Measurements from ENCODE around the gene NAALADL2. TPM values are rescaled to one million over a fixed set of nuclear protein-coding genes. Genes with fewer than 3 reads are reported as not detected.
"Not testable (repeated sequence)": the region's sequence is repeated elsewhere in the genome, so short reads cannot be mapped to it uniquely, and the experiment has no call there.

The NAALADL2 gene
- total and polyA plus RNA-seq, 3 donors from 2014 or later: 5.4 to 15.6 (median 6.0) TPM

DNA sequence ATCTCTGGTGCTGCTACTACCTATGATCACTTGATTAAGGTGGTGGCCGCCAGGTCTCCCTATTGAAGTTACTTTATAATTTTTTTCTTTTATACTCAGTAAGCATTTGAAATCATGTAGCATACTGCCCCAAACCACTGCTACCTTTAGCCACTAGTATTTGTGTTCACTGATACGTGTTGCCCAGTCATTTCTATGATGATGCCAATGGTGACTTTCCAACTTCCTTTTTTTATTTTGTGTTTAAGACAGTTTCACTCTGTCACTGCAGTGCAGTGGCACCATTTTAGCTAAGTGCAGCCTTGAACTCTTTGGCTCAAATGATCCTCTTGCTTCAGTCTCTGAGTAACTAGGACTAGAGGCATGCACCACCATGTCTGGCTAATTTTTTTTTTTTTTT, 598.2 kb downstream of the NAALADL2 start:
- TF ChIP-seq, protein P1, sequence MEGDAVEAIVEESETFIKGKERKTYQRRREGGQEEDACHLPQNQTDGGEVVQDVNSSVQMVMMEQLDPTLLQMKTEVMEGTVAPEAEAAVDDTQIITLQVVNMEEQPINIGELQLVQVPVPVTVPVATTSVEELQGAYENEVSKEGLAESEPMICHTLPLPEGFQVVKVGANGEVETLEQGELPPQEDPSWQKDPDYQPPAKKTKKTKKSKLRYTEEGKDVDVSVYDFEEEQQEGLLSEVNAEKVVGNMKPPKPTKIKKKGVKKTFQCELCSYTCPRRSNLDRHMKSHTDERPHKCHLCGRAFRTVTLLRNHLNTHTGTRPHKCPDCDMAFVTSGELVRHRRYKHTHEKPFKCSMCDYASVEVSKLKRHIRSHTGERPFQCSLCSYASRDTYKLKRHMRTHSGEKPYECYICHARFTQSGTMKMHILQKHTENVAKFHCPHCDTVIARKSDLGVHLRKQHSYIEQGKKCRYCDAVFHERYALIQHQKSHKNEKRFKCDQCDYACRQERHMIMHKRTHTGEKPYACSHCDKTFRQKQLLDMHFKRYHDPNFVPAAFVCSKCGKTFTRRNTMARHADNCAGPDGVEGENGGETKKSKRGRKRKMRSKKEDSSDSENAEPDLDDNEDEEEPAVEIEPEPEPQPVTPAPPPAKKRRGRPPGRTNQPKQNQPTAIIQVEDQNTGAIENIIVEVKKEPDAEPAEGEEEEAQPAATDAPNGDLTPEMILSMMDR (IDR thresholded peaks at IDR 0.05): no peak
- no peak for TF ChIP-seq POLR2A (IDR thresholded peaks at IDR 0.05)
- Histone ChIP-seq H3K9me3 (no peaks in the 10 kb centered on the region), H3K36me3 (ENCODE audit: low read depth, missing control alignments) (no peaks in the 10 kb centered on the region), H3K27ac (no peak overlapping the region), H3K27me3 (no peaks in the 10 kb centered on the region), H3K4me3 (no peak overlapping the region), H3K4me1 (no peaks in the 10 kb centered on the region)
- no peak for DNase-seq
- intact Hi-C loops (cut with DNase I; ENCODE audit: low total_unique reads): no loop called here
- WGBS, 2 donors: 94 to 95% methylated on average over 2 of the region's 2 CpGs

DNA sequence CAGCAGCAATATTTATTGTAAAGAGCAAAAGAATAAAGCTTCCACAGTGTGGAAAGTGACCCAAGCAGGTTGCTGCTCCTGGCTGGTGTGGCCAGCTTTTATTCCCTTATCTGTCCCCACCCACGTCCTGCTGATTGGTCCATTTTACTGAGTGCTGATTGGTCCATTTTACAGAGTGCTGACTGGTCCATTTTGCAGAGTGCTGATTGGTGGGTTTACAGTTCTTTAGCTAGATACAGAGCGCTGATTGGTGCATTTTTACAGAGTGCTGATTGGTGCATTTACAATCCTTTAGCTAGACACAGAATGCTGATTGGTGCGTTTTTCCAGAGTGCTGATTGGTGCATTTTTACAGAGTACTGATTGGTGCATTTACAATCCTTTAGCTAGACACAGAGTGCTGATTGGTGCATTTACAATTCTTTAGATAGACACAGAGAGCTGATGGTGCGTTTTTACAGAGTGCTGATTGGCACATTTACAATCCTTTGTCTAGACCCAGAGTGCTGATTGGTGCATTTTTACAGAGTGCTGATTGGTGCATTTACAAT, 601.8 kb downstream of the NAALADL2 start:
- H3K36me3 ChIP-seq (ENCODE audit: low read depth, missing control alignments); H3K4me1 ChIP-seq; H3K9me3 ChIP-seq; H3K27me3 ChIP-seq; H3K27ac ChIP-seq; H3K4me3 ChIP-seq; intact Hi-C loops (cut with DNase I; ENCODE audit: low total_unique reads): not testable (repeated sequence)
- peak; percentile 53 for DNase-seq
- WGBS, 2 donors: 73 to 90% methylated on average over 4 of the region's 4 CpGs

- TF ChIP-seq, protein P1 (IDR thresholded peaks at IDR 0.05): no peak
- TF ChIP-seq POLR2A (IDR thresholded peaks at IDR 0.05): no peak
- Histone ChIP-seq H3K9me3 (no peaks in the 10 kb centered on the region), H3K36me3 (ENCODE audit: low read depth, missing control alignments) (no peaks in the 10 kb centered on the region), H3K4me3 (no peak overlapping the region), H3K27me3 (no peaks in the 10 kb centered on the region), H3K27ac (no peak overlapping the region), H3K4me1 (no peaks in the 10 kb centered on the region)
- DNase-seq: no peak
- 79 to 83% methylated on average over 3 of the region's 3 CpGs for WGBS, 2 donors
- intact Hi-C loops (cut with DNase I; ENCODE audit: low total_unique reads): no loop called here
These were observed 605.2 kb downstream of the NAALADL2 start for GRCh38 chr3:175464362-175464761.

DNA sequence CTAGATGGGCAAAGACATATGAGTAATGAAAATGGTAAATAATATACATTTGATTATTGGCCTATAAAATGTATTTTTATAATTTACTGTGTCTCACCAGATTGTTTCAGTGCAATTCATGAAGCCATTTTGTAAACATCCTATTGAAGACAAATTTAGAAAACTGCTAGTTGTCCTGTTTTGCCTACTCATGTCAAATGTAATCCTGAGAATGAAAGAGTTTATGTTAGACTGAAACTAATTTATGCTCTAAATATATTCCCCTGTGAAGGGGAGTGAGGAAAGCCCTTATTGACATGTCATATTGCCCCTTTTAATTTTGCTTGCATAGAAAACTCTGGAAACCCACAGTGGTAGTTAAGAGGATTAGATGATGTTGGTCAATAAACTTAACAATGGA, 610.0 kb downstream of the NAALADL2 start:
- no peak for DNase-seq
- Histone ChIP-seq H3K27ac (no peak overlapping the region), H3K4me1 (no peaks in the 10 kb centered on the region), H3K27me3 (no peaks in the 10 kb centered on the region), H3K36me3 (ENCODE audit: low read depth, missing control alignments) (no peaks in the 10 kb centered on the region), H3K4me3 (no peak overlapping the region), H3K9me3 (no peaks in the 10 kb centered on the region)
- intact Hi-C loops (cut with DNase I; ENCODE audit: low total_unique reads): no loop called here
- TF ChIP-seq, protein P1 (IDR thresholded peaks at IDR 0.05): no peak
- TF ChIP-seq POLR2A (IDR thresholded peaks at IDR 0.05): no peak

DNA sequence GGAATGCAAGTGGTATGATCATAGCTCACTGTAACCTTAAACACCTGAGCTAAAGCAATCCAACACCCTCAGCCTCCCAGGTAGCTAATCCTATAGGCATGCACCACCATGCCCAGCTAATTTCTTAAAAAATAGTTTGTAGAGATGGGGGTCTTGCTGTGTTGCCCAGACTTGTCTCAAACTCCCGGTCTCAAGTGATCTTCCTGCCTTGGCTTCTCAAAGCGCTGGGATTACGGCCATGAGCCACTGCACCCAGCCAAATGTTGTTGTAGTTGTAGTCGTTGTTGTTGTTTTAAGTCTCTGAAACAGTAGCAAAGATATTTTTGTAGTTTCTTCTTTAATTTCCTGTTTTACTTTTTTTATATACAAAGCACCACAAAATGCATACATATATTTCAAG, 616.6 kb downstream of the NAALADL2 start:
- no peak for DNase-seq
- Histone ChIP-seq H3K36me3 (ENCODE audit: low read depth, missing control alignments) (no peaks in the 10 kb centered on the region), H3K27ac (no peak overlapping the region), H3K27me3 (no peaks in the 10 kb centered on the region), H3K4me1 (no peaks in the 10 kb centered on the region), H3K9me3 (no peaks in the 10 kb centered on the region), H3K4me3 (no peak overlapping the region)
- 90 to 91% methylated on average over 4 of the region's 4 CpGs for WGBS, 2 donors
- TF ChIP-seq, protein P1 (IDR thresholded peaks at IDR 0.05): no peak
- no peak for TF ChIP-seq POLR2A (IDR thresholded peaks at IDR 0.05)
- intact Hi-C loops (cut with DNase I; ENCODE audit: low total_unique reads): no loop called here
